Calu3 (cell line): ENCODE data around the gene TCOF1. TPM values are rescaled to one million over a fixed set of nuclear protein-coding genes. Genes with fewer than 3 reads are reported as not detected.
A peak's percentile ranks its signal among the peaks of the same experiment; 100 is the strongest.

Experiments
- BruUV-seq: library from RNA; stranded (reverse); fragments of 400-500 nt; replicated peaks from 2 replicates; lab custom pipeline; 2021; lab: Mats Ljungman, UMichigan
- CTCF ChIA-PET: fragments of 300-600 bp; sonication (Branson Sonifier 250); formaldehyde crosslinking; loops from one replicate; lab custom pipeline; 2022; ENCODE audit warnings: antibody characterized with exemption; lab: Charles Lee
- DNase-seq: peaks from one replicate; pipeline ENCODE4 v3.0.0; 2022
- H3K27ac Mint-ChIP-seq: one replicate; pipeline ENCODE4 v1.8.0; 2022; ENCODE audit warnings: mixed read lengths; ENCODE audit not compliant: unreplicated experiment
- H3K27me3 Mint-ChIP-seq: one replicate; pipeline ENCODE4 v1.8.0; 2022; ENCODE audit warnings: mixed read lengths; ENCODE audit not compliant: unreplicated experiment
- H3K36me3 Mint-ChIP-seq: one replicate; pipeline ENCODE4 v1.8.0; 2022; ENCODE audit warnings: mild to moderate bottlenecking, moderate library complexity, mixed read lengths; ENCODE audit not compliant: insufficient read depth, unreplicated experiment
- H3K4me1 Mint-ChIP-seq: one replicate; pipeline ENCODE4 v1.8.0; 2022; ENCODE audit warnings: mild to moderate bottlenecking, low read depth, mixed read lengths; ENCODE audit not compliant: unreplicated experiment
- H3K4me3 Mint-ChIP-seq: one replicate; pipeline ENCODE4 v1.8.0; 2022; ENCODE audit warnings: mild to moderate bottlenecking, low read depth, moderate library complexity, mixed read lengths; ENCODE audit not compliant: unreplicated experiment
- H3K9me3 Mint-ChIP-seq: one replicate; pipeline ENCODE4 v1.8.0; 2022; ENCODE audit warnings: low read depth, mixed read lengths; ENCODE audit not compliant: unreplicated experiment
- intact Hi-C: fragments of 100-400 bp; cut with micrococcal nuclease; formaldehyde crosslinking; loops from one replicate; pipeline ENCODE4 v1.10.0; 2022; ENCODE audit not compliant: unreplicated experiment
- total RNA-seq: library from RNA; stranded (reverse); gene quantifications from 2 replicates; pipeline ENCODE4 v1.2.3, GENCODE V29; 2022
- TF ChIP-seq, protein P1 (sequence below): fragments of 200-600 bp; IDR thresholded peaks from one replicate; pipeline ENCODE4 v1.8.0; 2022; ENCODE audit warnings: antibody characterized with exemption; ENCODE audit not compliant: unreplicated experiment

TCOF1 gene
- total RNA-seq, 1 experiment from 2014 or later, result 106 TPM

DNA sequence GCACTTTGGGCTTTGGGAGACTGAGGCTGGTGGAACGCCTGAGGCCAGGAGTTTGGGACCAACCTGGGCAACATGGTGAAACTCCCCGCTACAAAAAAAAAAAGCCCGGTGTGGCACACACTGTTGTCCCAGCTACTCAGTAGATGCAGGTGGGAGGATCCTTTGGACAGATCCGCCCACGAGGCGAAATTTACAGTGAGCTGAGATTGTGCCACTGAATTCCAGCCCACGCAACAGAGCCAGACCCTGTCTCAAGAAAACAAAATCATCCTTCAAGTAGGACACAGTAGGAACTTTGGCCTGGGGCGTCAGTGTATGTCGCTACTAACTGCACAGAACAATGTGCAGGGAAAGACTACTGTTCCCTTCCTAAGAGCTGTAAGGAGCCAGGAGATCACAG, 87.3 kb downstream of the TCOF1 start:
- BruUV-seq, result no TSS peak
- intact Hi-C loops, result no loop called here
- TF ChIP-seq, protein P1, sequence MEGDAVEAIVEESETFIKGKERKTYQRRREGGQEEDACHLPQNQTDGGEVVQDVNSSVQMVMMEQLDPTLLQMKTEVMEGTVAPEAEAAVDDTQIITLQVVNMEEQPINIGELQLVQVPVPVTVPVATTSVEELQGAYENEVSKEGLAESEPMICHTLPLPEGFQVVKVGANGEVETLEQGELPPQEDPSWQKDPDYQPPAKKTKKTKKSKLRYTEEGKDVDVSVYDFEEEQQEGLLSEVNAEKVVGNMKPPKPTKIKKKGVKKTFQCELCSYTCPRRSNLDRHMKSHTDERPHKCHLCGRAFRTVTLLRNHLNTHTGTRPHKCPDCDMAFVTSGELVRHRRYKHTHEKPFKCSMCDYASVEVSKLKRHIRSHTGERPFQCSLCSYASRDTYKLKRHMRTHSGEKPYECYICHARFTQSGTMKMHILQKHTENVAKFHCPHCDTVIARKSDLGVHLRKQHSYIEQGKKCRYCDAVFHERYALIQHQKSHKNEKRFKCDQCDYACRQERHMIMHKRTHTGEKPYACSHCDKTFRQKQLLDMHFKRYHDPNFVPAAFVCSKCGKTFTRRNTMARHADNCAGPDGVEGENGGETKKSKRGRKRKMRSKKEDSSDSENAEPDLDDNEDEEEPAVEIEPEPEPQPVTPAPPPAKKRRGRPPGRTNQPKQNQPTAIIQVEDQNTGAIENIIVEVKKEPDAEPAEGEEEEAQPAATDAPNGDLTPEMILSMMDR, result no peak
- peaks cover 28% of the 10 kb centered on the region for H3K4me1 Mint-ChIP-seq
- no peaks in the 10 kb centered on the region for H3K27me3 Mint-ChIP-seq
- H3K27ac Mint-ChIP-seq, result no peak overlapping the region
- peaks cover 72% of the 10 kb centered on the region for H3K36me3 Mint-ChIP-seq
- CTCF ChIA-PET, result interaction anchor here (0.7 kb wide), 1 partner anchor 110 kb away, joined by 4 read pairs; no protein-coding TSS in a partner anchor
- no peak for DNase-seq
- H3K9me3 Mint-ChIP-seq, result no peaks in the 10 kb centered on the region
- H3K4me3 Mint-ChIP-seq, result no peak overlapping the region

DNA sequence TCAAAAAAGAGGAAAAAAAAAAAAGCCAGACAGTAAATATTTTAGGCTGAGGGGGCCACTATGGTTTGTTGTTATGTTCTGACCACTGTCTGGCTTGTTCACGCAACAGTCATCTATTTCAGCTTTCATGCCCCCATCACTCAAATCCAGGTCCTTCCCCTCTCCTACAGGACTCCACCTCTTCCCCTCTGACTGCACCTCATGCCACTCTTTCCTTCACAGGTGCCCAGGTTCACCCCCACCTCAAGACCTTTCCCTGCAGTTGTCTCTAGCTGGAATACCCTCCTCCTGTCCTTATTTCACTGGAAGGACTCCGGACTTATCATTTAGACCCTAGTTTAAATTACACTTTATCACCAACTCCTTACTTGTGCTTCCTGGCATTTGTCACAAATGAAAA, 88.6 kb downstream of the TCOF1 start:
- H3K27ac Mint-ChIP-seq, result peak overlapping the region; percentile 51
- no peaks in the 10 kb centered on the region for H3K9me3 Mint-ChIP-seq
- TF ChIP-seq, protein P1, result no peak
- no TSS peak for BruUV-seq
- H3K4me1 Mint-ChIP-seq, result peaks cover 28% of the 10 kb centered on the region
- intact Hi-C loops, result no loop called here
- no peak for DNase-seq
- H3K4me3 Mint-ChIP-seq, result peak overlapping the region; percentile 27
- CTCF ChIA-PET, result no interaction called here
- H3K27me3 Mint-ChIP-seq, result no peaks in the 10 kb centered on the region
- H3K36me3 Mint-ChIP-seq, result peaks cover 76% of the 10 kb centered on the region

DNA sequence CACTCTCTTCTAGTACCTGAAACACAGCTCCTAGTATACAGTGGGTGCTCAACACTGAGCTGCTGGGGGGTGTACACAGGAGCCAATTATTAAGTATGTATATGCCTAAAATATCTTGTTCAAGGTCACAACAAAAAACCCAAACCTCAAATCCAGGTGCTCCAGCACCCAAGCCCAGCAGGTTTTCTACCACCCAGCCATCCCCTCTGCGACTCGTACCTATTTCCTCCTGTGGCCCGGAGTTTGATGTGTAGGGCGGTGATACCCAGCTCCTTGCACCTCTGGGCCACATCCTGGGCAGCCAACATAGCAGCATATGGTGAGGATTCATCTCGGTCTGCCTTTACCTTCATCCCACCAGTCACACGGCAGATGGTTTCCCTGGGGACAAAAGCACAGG, 89.1 kb downstream of the TCOF1 start:
- Mint-ChIP-seq H3K4me3 (peak overlapping the region; percentile 27), H3K27ac (peak overlapping the region; percentile 51), H3K9me3 (no peaks in the 10 kb centered on the region), H3K27me3 (no peaks in the 10 kb centered on the region), H3K36me3 (peaks cover 76% of the 10 kb centered on the region), H3K4me1 (peaks cover 28% of the 10 kb centered on the region)
- CTCF ChIA-PET, result no interaction called here
- BruUV-seq, result no TSS peak
- no peak for DNase-seq
- TF ChIP-seq, protein P1, result no peak
- intact Hi-C loops, result no loop called here

DNA sequence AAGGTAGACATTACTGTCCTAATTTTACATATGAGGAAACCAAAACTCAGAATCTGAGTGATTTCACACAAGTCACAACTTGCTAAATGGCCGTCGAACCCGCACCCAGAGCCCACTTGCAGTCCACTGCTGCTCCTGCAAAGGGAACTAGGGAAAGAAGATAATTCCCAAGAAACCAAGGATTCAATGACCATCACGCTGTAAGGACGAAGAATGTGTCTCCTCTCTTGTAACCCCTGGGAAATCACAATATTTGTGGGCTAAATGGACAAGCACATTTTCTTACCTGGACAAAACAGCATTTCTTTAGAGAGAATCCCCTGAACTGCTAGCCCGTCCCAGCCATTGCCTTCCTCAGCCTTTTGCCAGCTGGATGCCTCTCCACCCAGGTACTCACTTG, 89.7 kb downstream of the TCOF1 start:
- Mint-ChIP-seq H3K4me1 (peaks cover 28% of the 10 kb centered on the region), H3K27ac (no peak overlapping the region), H3K36me3 (peaks cover 76% of the 10 kb centered on the region), H3K9me3 (no peaks in the 10 kb centered on the region), H3K4me3 (peak overlapping the region; percentile 88), H3K27me3 (no peaks in the 10 kb centered on the region)
- intact Hi-C loops, result no loop called here
- TF ChIP-seq, protein P1, result no peak
- CTCF ChIA-PET, result no interaction called here
- DNase-seq, result no peak
- BruUV-seq, result no TSS peak
